ENCODE results near the gene PI4KA.

PI4KA gene

GRCh38 chr22:20782596-20783299, 75.9 kb downstream of the PI4KA start:
- TF ChIP-seq REST (IDR thresholded peaks at IDR 0.05; ENCODE audit: insufficient replicate concordance, low read depth) (no peak), GABPA (IDR thresholded peaks at IDR 0.05; ENCODE audit: low read depth) (no peak), SPI1 (IDR thresholded peaks at IDR 0.05; ENCODE audit: borderline replicate concordance, low read depth) (no peak), POLR2AphosphoS5 (IDR thresholded peaks at IDR 0.05; ENCODE audit: low read depth) (no peak), CTCF (IDR thresholded peaks at IDR 0.05; ENCODE audit: insufficient read depth, low read length) (no peak)
- H3K27ac ChIP-seq (replicated peaks) = no peak overlapping the region
- no peak overlapping the region for H3K4me3 ChIP-seq (replicated peaks; ENCODE audit: insufficient read depth, low read length)
- DNase-seq (ENCODE audit: low read depth in 1 of 2, low spot score in 1 of 2) = peak in 1 of 2 experiments; percentile 29
- H3K27me3 ChIP-seq (ENCODE audit: insufficient read depth, poor library complexity, severe bottlenecking) = no peaks in the 10 kb centered on the region

GRCh38 chr22:20782083-20782482, 76.5 kb downstream of the PI4KA start:
- DNase-seq (ENCODE audit: low read depth in 1 of 2, low spot score in 1 of 2) = no peak
- no peak for TF ChIP-seq SPI1 (IDR thresholded peaks at IDR 0.05; ENCODE audit: borderline replicate concordance, low read depth)
- TF ChIP-seq POLR2AphosphoS5 (IDR thresholded peaks at IDR 0.05; ENCODE audit: low read depth) = no peak
- no peak overlapping the region for H3K4me3 ChIP-seq (replicated peaks; ENCODE audit: insufficient read depth, low read length)
- H3K27ac ChIP-seq (replicated peaks) = peak overlapping the region; percentile 18; the same call in 1 of the 2 replicates
- H3K27me3 ChIP-seq (ENCODE audit: insufficient read depth, poor library complexity, severe bottlenecking) = no peaks in the 10 kb centered on the region

- TF ChIP-seq SPI1 (IDR thresholded peaks at IDR 0.05; ENCODE audit: borderline replicate concordance, low read depth) = no peak
- no peak for TF ChIP-seq GABPA (IDR thresholded peaks at IDR 0.05; ENCODE audit: low read depth)
- TF ChIP-seq POLR2AphosphoS5 (IDR thresholded peaks at IDR 0.05; ENCODE audit: low read depth) = no peak
- TF ChIP-seq CTCF (IDR thresholded peaks at IDR 0.05; ENCODE audit: insufficient read depth, low read length) = no peak
- TF ChIP-seq REST (IDR thresholded peaks at IDR 0.05; ENCODE audit: insufficient replicate concordance, low read depth) = no peak
- no peak overlapping the region for H3K4me3 ChIP-seq (replicated peaks; ENCODE audit: insufficient read depth, low read length)
- peak overlapping the region; percentile 13; the same call in 1 of the 2 replicates for H3K27ac ChIP-seq (replicated peaks)
- H3K27me3 ChIP-seq (ENCODE audit: insufficient read depth, poor library complexity, severe bottlenecking) = no peaks in the 10 kb centered on the region
- peak; percentile 39 to 61 for DNase-seq (ENCODE audit: low read depth in 1 of 2, low spot score in 1 of 2)
Measured at GRCh38 chr22:20781272-20781990, 77.2 kb downstream of the PI4KA start.

GRCh38 chr22:20779818-20780158, 78.8 kb downstream of the PI4KA start:
- DNase-seq (ENCODE audit: low read depth in 1 of 2, low spot score in 1 of 2) = no peak
- no peak for TF ChIP-seq GABPA (IDR thresholded peaks at IDR 0.05; ENCODE audit: low read depth)
- TF ChIP-seq POLR2AphosphoS5 (IDR thresholded peaks at IDR 0.05; ENCODE audit: low read depth) = no peak
- no peak for TF ChIP-seq CTCF (IDR thresholded peaks at IDR 0.05; ENCODE audit: insufficient read depth, low read length)
- no peak for TF ChIP-seq SPI1 (IDR thresholded peaks at IDR 0.05; ENCODE audit: borderline replicate concordance, low read depth)
- TF ChIP-seq REST (IDR thresholded peaks at IDR 0.05; ENCODE audit: insufficient replicate concordance, low read depth) = no peak
- no peak overlapping the region for H3K4me3 ChIP-seq (replicated peaks; ENCODE audit: insufficient read depth, low read length)
- no peaks in the 10 kb centered on the region for H3K27me3 ChIP-seq (ENCODE audit: insufficient read depth, poor library complexity, severe bottlenecking)
- no peak overlapping the region for H3K27ac ChIP-seq (replicated peaks)

All from HL-60 (cell line).